CD8-positive, alpha-beta memory T cell (primary cell): ENCODE measurements around the gene INPP5J. TPM values are rescaled to one million over a fixed set of nuclear protein-coding genes. Genes with fewer than 3 reads are reported as not detected.

Experiments used
- CTCF ChIA-PET: fragments of 350-600 bp; sonication (Branson Sonifier 250); formaldehyde crosslinking; loops from one replicate; lab custom pipeline; 2021; ENCODE audit warnings: antibody characterized with exemption; lab: Charles Lee
- POLR2A ChIA-PET: fragments of 350-600 bp; sonication (Branson Sonifier 250); formaldehyde crosslinking; loops from one replicate; lab custom pipeline; 2021; ENCODE audit warnings: antibody characterized with exemption; lab: Charles Lee
- DNase-seq, 5 donors: peaks; one replicate each; pipeline versions ENCODE4 v3.0.0 to v3.0.0-alpha.2; 2020 to 2022; ENCODE audit warnings: mixed read lengths in 1 of 5
- H3K27ac ChIP-seq: one replicate; pipeline ENCODE4 v1.7.0; 2013; ENCODE audit warnings: low read depth, mild to moderate bottlenecking, low read length, moderate library complexity
- H3K27me3 ChIP-seq: 2 replicates; pipeline ENCODE4 v1.7.0; 2013; ENCODE audit warnings: low read length, mild to moderate bottlenecking; ENCODE audit not compliant: insufficient read depth, poor library complexity, severe bottlenecking
- H3K36me3 ChIP-seq: 2 replicates; pipeline ENCODE4 v1.7.0; 2013; ENCODE audit warnings: mild to moderate bottlenecking, low read length, moderate library complexity; ENCODE audit not compliant: insufficient read depth
- H3K4me1 ChIP-seq: 2 replicates; pipeline ENCODE4 v1.7.0; 2013; ENCODE audit warnings: mild to moderate bottlenecking, low read length, moderate library complexity; ENCODE audit not compliant: insufficient read depth
- H3K4me3 ChIP-seq: 2 replicates; pipeline ENCODE4 v1.7.0; 2013; ENCODE audit warnings: mild to moderate bottlenecking, low read length
- H3K9me3 ChIP-seq: 2 replicates; pipeline ENCODE4 v1.7.0; 2013; ENCODE audit warnings: mild to moderate bottlenecking, low read length
- H3K27ac Mint-ChIP-seq, 8 donors: one replicate each; pipeline ENCODE4 v1.8.0; 2020 to 2021; ENCODE audit warnings: mixed read lengths in 8 of 8, mild to moderate bottlenecking in 6 of 8, inconsistent platforms in 3 of 8, moderate library complexity in 3 of 8
- H3K27me3 Mint-ChIP-seq, 2 donors: one replicate each; pipeline ENCODE4 v1.8.0; 2020 to 2021; ENCODE audit warnings: mixed read lengths in 2 of 2, mild to moderate bottlenecking in 1 of 2, moderate library complexity in 1 of 2
- H3K36me3 Mint-ChIP-seq, 3 donors: one replicate each; pipeline ENCODE4 v1.8.0; 2020 to 2021; ENCODE audit warnings: mixed read lengths in 3 of 3, inconsistent platforms in 1 of 3, mild to moderate bottlenecking in 1 of 3
- H3K4me1 Mint-ChIP-seq, 3 donors: one replicate each; pipeline ENCODE4 v1.8.0; 2020 to 2021; ENCODE audit warnings: mixed read lengths in 3 of 3, inconsistent platforms in 1 of 3, mild to moderate bottlenecking in 1 of 3
- H3K4me3 Mint-ChIP-seq, 7 donors: one replicate each; pipeline ENCODE4 v1.8.0; 2020 to 2021; ENCODE audit warnings: mixed read lengths in 7 of 7, mild to moderate bottlenecking in 6 of 7, moderate library complexity in 4 of 7, inconsistent platforms in 2 of 7
- H3K9me3 Mint-ChIP-seq, 5 donors: one replicate each; pipeline ENCODE4 v1.8.0; 2020 to 2022; ENCODE audit warnings: mixed read lengths in 5 of 5, mild to moderate bottlenecking in 3 of 5, moderate library complexity in 2 of 5, inconsistent platforms in 1 of 5
- polyA plus RNA-seq: library from polyadenylated mRNA; unstranded; fragments of 300-500 nt; fragmentation: Illumina TruSeq; gene quantifications from one replicate; pipeline ENCODE4 v1.2.3, GENCODE V29; 2021
- total RNA-seq, 2 experiments: library from RNA; stranded (reverse); gene quantifications; one replicate each; pipeline ENCODE4 v1.2.3, GENCODE V29; 2021

INPP5J gene
- total and polyA plus RNA-seq, 3 experiments from 2014 or later: 0.22 TPM; not detected in 2

DNA sequence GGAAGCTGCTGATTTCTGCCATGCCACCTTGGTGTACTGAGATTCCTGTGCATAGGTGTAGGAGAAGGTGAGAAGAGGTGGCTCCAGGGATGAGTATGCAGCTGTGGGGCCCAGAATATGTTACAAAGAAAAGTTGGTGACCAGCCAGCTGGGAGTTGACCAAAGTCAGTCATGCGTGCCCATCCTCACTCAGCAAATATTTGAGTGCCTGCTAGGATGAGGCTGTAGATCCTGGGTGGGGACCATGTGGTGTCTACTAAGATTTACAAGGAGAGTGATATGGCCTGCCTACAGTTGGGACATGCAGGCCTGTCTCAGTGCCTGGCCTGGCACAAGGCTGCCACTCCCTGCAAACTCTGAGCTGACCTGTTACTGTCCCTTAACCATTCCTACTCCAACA is 56.6 kb downstream of the INPP5J start:
- no peak for DNase-seq
- no peak overlapping the region for H3K4me3 ChIP-seq
- Mint-ChIP-seq H3K27me3 (no peaks in the 10 kb centered on the region), H3K36me3 (peaks cover 5 to 52% (median 9%) of the 10 kb centered on the region in 3 donors), H3K27ac (peak overlapping the region in 1 of 8 donors; percentile 36), H3K9me3 (no peaks in the 10 kb centered on the region), H3K4me3 (no peak overlapping the region), H3K4me1 (peaks cover 9 to 37% (median 37%) of the 10 kb centered on the region in 3 donors)
- ChIA-PET POLR2A (no interaction called here), CTCF (no interaction called here)
- H3K36me3 ChIP-seq: no peaks in the 10 kb centered on the region
- no peaks in the 10 kb centered on the region for H3K9me3 ChIP-seq
- H3K4me1 ChIP-seq: no peaks in the 10 kb centered on the region
- no peak overlapping the region for H3K27ac ChIP-seq
- H3K27me3 ChIP-seq: no peaks in the 10 kb centered on the region

DNA sequence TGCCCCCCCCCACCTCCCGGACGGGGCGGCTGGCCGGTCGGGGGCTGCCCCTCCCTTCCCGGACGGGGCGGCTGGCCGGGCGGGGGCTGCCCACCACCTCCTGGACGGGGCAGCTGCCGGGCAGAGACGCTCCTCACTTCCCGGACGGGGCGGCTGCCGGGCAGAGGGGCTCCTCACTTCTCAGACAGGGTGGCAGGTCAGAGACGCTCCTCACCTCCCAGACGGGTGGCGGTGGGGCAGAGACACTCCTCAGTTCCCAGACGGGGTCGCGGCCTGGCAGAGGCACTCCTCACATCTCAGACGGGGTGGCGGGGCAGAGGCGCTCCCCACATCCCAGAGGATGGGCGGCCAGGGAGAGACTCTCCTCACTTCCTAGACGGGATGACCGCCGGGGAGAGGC is 61.2 kb downstream of the INPP5J start:
- Histone ChIP-seq H3K4me1 (no peaks in the 10 kb centered on the region), H3K27me3 (no peaks in the 10 kb centered on the region), H3K9me3 (no peaks in the 10 kb centered on the region), H3K27ac (no peak overlapping the region), H3K4me3 (no peak overlapping the region), H3K36me3 (peaks cover 7% of the 10 kb centered on the region)
- no peaks in the 10 kb centered on the region for H3K9me3 Mint-ChIP-seq
- H3K27me3 Mint-ChIP-seq: peaks cover 0 to 2% of the 10 kb centered on the region in 2 donors
- peaks cover 9 to 49% (median 14%) of the 10 kb centered on the region in 3 donors for H3K36me3 Mint-ChIP-seq
- peaks cover 8 to 13% (median 11%) of the 10 kb centered on the region in 3 donors for H3K4me1 Mint-ChIP-seq
- ChIA-PET CTCF (no interaction called here), POLR2A (no interaction called here)
- no peak overlapping the region for H3K4me3 Mint-ChIP-seq
- H3K27ac Mint-ChIP-seq: no peak overlapping the region
- no peak for DNase-seq

Other genes starting within 250 kb of the INPP5J start
- gene MORC2, start 154.2 kb upstream of the INPP5J start, total RNA-seq: 10 to 100 TPM; 28.7 to 29.9 TPM
- 13.0 TPM for gene MORC2, start 154.2 kb upstream of the INPP5J start, polyA plus RNA-seq
- 10 to 100 TPM; 46.6 to 49.9 TPM for gene TUG1, start 153.7 kb upstream of the INPP5J start, total RNA-seq
- gene TUG1, start 153.7 kb upstream of the INPP5J start, polyA plus RNA-seq: 21.3 TPM
- gene SMTN, start 41.6 kb upstream of the INPP5J start, total RNA-seq: 10 to 100 TPM; 13.2 to 14.7 TPM
- 0.98 TPM for gene SMTN, start 41.6 kb upstream of the INPP5J start, polyA plus RNA-seq
- 10 to 100 TPM; 14.6 to 15.4 TPM for gene SELENOM, start 15.4 kb upstream of the INPP5J start, total RNA-seq
- gene SELENOM, start 15.4 kb upstream of the INPP5J start, polyA plus RNA-seq: 138 TPM
- gene PLA2G3, start 17.5 kb downstream of the INPP5J start, total RNA-seq: not detected
- gene PLA2G3, start 17.5 kb downstream of the INPP5J start, polyA plus RNA-seq: not detected
- 10 to 100 TPM; 28.1 to 30.5 TPM for gene RNF185, start 37.2 kb downstream of the INPP5J start, total RNA-seq
- gene RNF185, start 37.2 kb downstream of the INPP5J start, polyA plus RNA-seq: 23.7 TPM
- 10 to 100 TPM; 25.1 to 27.7 TPM for gene LIMK2, start 89.3 kb downstream of the INPP5J start, total RNA-seq
- gene LIMK2, start 89.3 kb downstream of the INPP5J start, polyA plus RNA-seq: 19.0 TPM
- gene PIK3IP1, start 169.5 kb downstream of the INPP5J start, total RNA-seq: 10 to 100 TPM; 32.2 to 35.3 TPM
- gene PIK3IP1, start 169.5 kb downstream of the INPP5J start, polyA plus RNA-seq: 350 TPM
- gene PATZ1, start 223.4 kb downstream of the INPP5J start, total RNA-seq: 10 to 100 TPM; 32.4 to 35.6 TPM
- gene PATZ1, start 223.4 kb downstream of the INPP5J start, polyA plus RNA-seq: 18.1 TPM